HG02588 (cell line): Measurements from ENCODE around the gene FCHO2.

ENCODE experiments used
- ATAC-seq: cut with Tn5 transposase; IDR thresholded peaks from one replicate; pipeline ENCODE4 v1.9.1; 2021; ENCODE audit warnings: mild to moderate bottlenecking, moderate library complexity; ENCODE audit not compliant: unreplicated experiment

FCHO2 gene

GRCh38 chr5:73028991-73029595 is 73.3 kb downstream of the FCHO2 start:
- ATAC-seq: no peak

GRCh38 chr5:73030531-73030930 is 74.7 kb downstream of the FCHO2 start:
- ATAC-seq: no peak

GRCh38 chr5:73030995-73031394 is 75.2 kb downstream of the FCHO2 start:
- no peak for ATAC-seq

GRCh38 chr5:73031839-73032238 is 76.0 kb downstream of the FCHO2 start:
- no peak for ATAC-seq

GRCh38 chr5:73032635-73033034 is 76.8 kb downstream of the FCHO2 start:
- ATAC-seq: no peak

GRCh38 chr5:73037545-73037944 is 81.7 kb downstream of the FCHO2 start:
- ATAC-seq: no peak

GRCh38 chr5:73039082-73039481 is 83.2 kb downstream of the FCHO2 start:
- no peak for ATAC-seq

GRCh38 chr5:73042993-73043392 is 87.2 kb downstream of the FCHO2 start:
- no peak for ATAC-seq

GRCh38 chr5:73044546-73044945 is 88.7 kb downstream of the FCHO2 start:
- ATAC-seq: no peak

GRCh38 chr5:73045623-73046022 is 89.8 kb downstream of the FCHO2 start:
- ATAC-seq: no peak

GRCh38 chr5:73061593-73061992 is 105.8 kb downstream of the FCHO2 start:
- no peak for ATAC-seq

- ATAC-seq: no peak
Measured at GRCh38 chr5:73066466-73066865, 110.6 kb downstream of the FCHO2 start.

- ATAC-seq: no peak
Measured at GRCh38 chr5:73067213-73067612, 111.4 kb downstream of the FCHO2 start.

GRCh38 chr5:73081093-73081492 is 125.3 kb downstream of the FCHO2 start:
- ATAC-seq: no peak

- no peak for ATAC-seq
Measured at GRCh38 chr5:73088026-73088425, 132.2 kb downstream of the FCHO2 start.

GRCh38 chr5:73093943-73094342 is 138.1 kb downstream of the FCHO2 start:
- no peak for ATAC-seq

- no peak for ATAC-seq
Measured at GRCh38 chr5:73094415-73094814, 138.6 kb downstream of the FCHO2 start.

- ATAC-seq: no peak
Measured at GRCh38 chr5:73095564-73096238, 139.9 kb downstream of the FCHO2 start.

- no peak for ATAC-seq
Measured at GRCh38 chr5:73096239-73096575, 140.4 kb downstream of the FCHO2 start.

GRCh38 chr5:73097740-73098139 is 141.9 kb downstream of the FCHO2 start:
- ATAC-seq: no peak

GRCh38 chr5:73100109-73100508 is 144.3 kb downstream of the FCHO2 start:
- ATAC-seq: no peak

- ATAC-seq: no peak
Measured at GRCh38 chr5:73103870-73104299, 148.0 kb downstream of the FCHO2 start.

- no peak for ATAC-seq
Measured at GRCh38 chr5:73104326-73104725, 148.5 kb downstream of the FCHO2 start.
